SK-N-SH treated with all-trans-retinoic acid at 6 μM for 48 hours (cell line): Measurements from ENCODE around the gene SLC26A1.

Experiments
- GLIS3 ChIP-seq: fragments of 250-450 bp; sonication (Bioruptor Pico); IDR thresholded peaks from 2 replicates; pipeline ENCODE4 v1.5.0; 2020; ENCODE audit warnings: mild to moderate bottlenecking, moderate library complexity
- TF ChIP-seq, protein P1 (sequence below): fragments of 250-450 bp; sonication (Bioruptor Pico); IDR thresholded peaks from 2 replicates; pipeline ENCODE4 v1.8.0; 2021; ENCODE audit warnings: low read depth, mild to moderate bottlenecking, moderate library complexity, borderline replicate concordance
- TF ChIP-seq, protein P2 (sequence below): fragments of 250-450 bp; sonication (Bioruptor Pico); IDR thresholded peaks from 2 replicates; pipeline ENCODE4 v1.5.0; 2020; ENCODE audit warnings: mild to moderate bottlenecking, moderate library complexity

DNA sequence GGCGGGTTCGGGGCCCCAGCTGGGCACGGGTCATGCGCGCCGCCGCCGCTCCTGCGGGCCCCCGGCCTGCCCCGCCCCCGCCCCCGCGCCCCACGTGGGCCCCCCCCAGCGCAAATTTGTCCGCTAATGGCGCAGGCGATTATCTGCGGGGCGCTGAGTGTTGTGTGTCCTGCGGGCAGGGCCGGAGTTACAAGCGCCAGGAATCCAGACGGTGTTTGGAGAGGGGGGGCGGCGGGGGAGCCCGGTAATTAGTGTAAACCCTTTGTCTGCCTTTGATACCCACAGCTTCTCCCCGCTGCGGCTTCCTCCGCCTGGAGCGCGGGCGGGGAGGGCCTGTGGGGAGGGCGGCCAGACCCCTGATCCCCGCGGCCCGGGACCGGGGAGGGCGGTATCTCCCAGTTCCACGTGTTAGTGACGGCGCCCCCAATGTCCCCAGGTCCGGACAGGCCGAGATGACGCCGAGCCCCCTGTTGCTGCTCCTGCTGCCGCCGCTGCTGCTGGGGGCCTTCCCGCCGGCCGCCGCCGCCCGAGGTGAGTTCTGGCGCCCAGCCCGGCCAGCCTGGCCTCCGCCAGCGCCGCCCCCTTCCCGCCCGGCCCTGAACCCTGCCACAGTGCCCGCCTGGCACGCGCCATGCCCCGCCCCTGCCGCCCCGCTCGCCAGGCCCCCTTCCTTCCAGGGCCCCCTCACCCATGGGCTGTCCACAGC, 19.0 kb upstream of the SLC26A1 start:
- TF ChIP-seq, protein P1, sequence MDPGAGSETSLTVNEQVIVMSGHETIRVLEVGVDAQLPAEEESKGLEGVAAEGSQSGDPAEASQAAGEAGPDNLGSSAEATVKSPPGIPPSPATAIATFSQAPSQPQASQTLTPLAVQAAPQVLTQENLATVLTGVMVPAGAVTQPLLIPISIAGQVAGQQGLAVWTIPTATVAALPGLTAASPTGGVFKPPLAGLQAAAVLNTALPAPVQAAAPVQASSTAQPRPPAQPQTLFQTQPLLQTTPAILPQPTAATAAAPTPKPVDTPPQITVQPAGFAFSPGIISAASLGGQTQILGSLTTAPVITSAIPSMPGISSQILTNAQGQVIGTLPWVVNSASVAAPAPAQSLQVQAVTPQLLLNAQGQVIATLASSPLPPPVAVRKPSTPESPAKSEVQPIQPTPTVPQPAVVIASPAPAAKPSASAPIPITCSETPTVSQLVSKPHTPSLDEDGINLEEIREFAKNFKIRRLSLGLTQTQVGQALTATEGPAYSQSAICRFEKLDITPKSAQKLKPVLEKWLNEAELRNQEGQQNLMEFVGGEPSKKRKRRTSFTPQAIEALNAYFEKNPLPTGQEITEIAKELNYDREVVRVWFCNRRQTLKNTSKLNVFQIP (CRISPR knock-in tag) = no peak
- TF ChIP-seq GLIS3 (CRISPR knock-in tag) = no peak
- TF ChIP-seq, protein P2, sequence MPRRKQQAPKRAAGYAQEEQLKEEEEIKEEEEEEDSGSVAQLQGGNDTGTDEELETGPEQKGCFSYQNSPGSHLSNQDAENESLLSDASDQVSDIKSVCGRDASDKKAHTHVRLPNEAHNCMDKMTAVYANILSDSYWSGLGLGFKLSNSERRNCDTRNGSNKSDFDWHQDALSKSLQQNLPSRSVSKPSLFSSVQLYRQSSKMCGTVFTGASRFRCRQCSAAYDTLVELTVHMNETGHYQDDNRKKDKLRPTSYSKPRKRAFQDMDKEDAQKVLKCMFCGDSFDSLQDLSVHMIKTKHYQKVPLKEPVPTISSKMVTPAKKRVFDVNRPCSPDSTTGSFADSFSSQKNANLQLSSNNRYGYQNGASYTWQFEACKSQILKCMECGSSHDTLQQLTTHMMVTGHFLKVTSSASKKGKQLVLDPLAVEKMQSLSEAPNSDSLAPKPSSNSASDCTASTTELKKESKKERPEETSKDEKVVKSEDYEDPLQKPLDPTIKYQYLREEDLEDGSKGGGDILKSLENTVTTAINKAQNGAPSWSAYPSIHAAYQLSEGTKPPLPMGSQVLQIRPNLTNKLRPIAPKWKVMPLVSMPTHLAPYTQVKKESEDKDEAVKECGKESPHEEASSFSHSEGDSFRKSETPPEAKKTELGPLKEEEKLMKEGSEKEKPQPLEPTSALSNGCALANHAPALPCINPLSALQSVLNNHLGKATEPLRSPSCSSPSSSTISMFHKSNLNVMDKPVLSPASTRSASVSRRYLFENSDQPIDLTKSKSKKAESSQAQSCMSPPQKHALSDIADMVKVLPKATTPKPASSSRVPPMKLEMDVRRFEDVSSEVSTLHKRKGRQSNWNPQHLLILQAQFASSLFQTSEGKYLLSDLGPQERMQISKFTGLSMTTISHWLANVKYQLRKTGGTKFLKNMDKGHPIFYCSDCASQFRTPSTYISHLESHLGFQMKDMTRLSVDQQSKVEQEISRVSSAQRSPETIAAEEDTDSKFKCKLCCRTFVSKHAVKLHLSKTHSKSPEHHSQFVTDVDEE (CRISPR knock-in tag) = no peak
